Sigmoid colon (tissue), 7 donors: ENCODE data around the gene ITGB8. TPM values are rescaled to one million over a fixed set of nuclear protein-coding genes. Genes with fewer than 3 reads are reported as not detected.

ENCODE experiments used
- DNase-seq: peaks from one replicate; pipeline ENCODE4 v3.0.0-alpha.2; 2019
- H3K27ac ChIP-seq, 4 donors: fragments of 200-600 bp; sonication (generic); one replicate each; pipeline ENCODE4 v1.5.1; 2016 to 2019; ENCODE audit warnings: mild to moderate bottlenecking in 1 of 4
- H3K27me3 ChIP-seq, 3 donors: fragments of 200-600 bp; sonication (generic); one replicate each; pipeline ENCODE4 v1.5.1; 2019; ENCODE audit warnings: mild to moderate bottlenecking in 1 of 3
- H3K36me3 ChIP-seq, 4 donors: fragments of 200-600 bp; sonication (generic); one replicate each; pipeline ENCODE4 v1.5.1; 2016 to 2019
- H3K4me1 ChIP-seq, 4 donors: fragments of 200-600 bp; sonication (generic); one replicate each; pipeline ENCODE4 v1.5.1; 2017 to 2019
- H3K4me3 ChIP-seq, 4 donors: fragments of 200-600 bp; sonication (generic); one replicate each; pipeline ENCODE4 v1.5.1; 2017 to 2019; ENCODE audit warnings: mild to moderate bottlenecking in 2 of 4, moderate library complexity in 1 of 4
- H3K9me3 ChIP-seq, 4 donors: fragments of 200-600 bp in 3 of 4; sonication (generic) in 3 of 4; one replicate each; pipeline versions ENCODE4 v1.5.1 to v1.6.1; 2013 to 2019
- EP300 ChIP-seq, 4 donors: sonication (generic); formaldehyde crosslinking; IDR thresholded peaks; one replicate each; pipeline ENCODE4 v1.6.1; 2017; ENCODE audit warnings: antibody characterized with exemption in 4 of 4
- POLR2A ChIP-seq, 2 donors: fragments of 450-650 bp; IDR thresholded peaks; one replicate each; pipeline ENCODE4 v1.6.1; 2016; ENCODE audit warnings: antibody characterized with exemption in 2 of 2, mild to moderate bottlenecking in 2 of 2, moderate library complexity in 2 of 2
- POLR2AphosphoS5 ChIP-seq, 4 donors: sonication (generic); formaldehyde crosslinking; IDR thresholded peaks; one replicate each; pipeline ENCODE4 v1.6.1; 2017; ENCODE audit warnings: antibody characterized with exemption in 4 of 4
- WGBS, 2 donors: extraction: QIAGEN DNeasy Blood & Tissue Kit; methylation state at CpG; one replicate each; pipeline ENCODE4 v1.1.7; 2013; 5-methylcytosine and 5-hydroxymethylcytosine counted together
- intact Hi-C: fragments of 100-400 bp; cut with DNase I; formaldehyde crosslinking; loops from one replicate; pipeline ENCODE4 v1.15.1; 2023
- polyA plus RNA-seq, 3 donors: library from polyadenylated mRNA; stranded (reverse); fragments of 200-250 nt; gene quantifications; one replicate each; pipeline ENCODE4 v1.2.3, GENCODE V29; 2013
- total RNA-seq, 4 donors: library from RNA; depleted of rRNA; stranded (reverse); fragments of >200 nt; gene quantifications; one replicate each; pipeline ENCODE4 v1.1.0, GENCODE V29; 2016
- TF ChIP-seq, protein P1 (sequence below), 4 experiments: fragments of 450-650 bp in 3 of 4; fragments of 200-600 bp in 1 of 4; IDR thresholded peaks; one replicate each; pipeline ENCODE4 v1.5.1; 2016 to 2019; ENCODE audit warnings: antibody characterized with exemption in 4 of 4, mild to moderate bottlenecking in 3 of 4, moderate library complexity in 2 of 4
- donor health status: healthy with polysubstance abuse.
- donor health status: Bipolar disorder and iron deficiency.
- donor health status: healthy.

ITGB8 gene
- total and polyA plus RNA-seq, 7 donors: 0.23 to 22.4 (median 9.0) TPM

- no peak for TF ChIP-seq POLR2AphosphoS5 (IDR thresholded peaks at IDR 0.05)
- no peak for TF ChIP-seq EP300 (IDR thresholded peaks at IDR 0.05)
- no peak for TF ChIP-seq POLR2A (IDR thresholded peaks at IDR 0.05)
- TF ChIP-seq, protein P1, sequence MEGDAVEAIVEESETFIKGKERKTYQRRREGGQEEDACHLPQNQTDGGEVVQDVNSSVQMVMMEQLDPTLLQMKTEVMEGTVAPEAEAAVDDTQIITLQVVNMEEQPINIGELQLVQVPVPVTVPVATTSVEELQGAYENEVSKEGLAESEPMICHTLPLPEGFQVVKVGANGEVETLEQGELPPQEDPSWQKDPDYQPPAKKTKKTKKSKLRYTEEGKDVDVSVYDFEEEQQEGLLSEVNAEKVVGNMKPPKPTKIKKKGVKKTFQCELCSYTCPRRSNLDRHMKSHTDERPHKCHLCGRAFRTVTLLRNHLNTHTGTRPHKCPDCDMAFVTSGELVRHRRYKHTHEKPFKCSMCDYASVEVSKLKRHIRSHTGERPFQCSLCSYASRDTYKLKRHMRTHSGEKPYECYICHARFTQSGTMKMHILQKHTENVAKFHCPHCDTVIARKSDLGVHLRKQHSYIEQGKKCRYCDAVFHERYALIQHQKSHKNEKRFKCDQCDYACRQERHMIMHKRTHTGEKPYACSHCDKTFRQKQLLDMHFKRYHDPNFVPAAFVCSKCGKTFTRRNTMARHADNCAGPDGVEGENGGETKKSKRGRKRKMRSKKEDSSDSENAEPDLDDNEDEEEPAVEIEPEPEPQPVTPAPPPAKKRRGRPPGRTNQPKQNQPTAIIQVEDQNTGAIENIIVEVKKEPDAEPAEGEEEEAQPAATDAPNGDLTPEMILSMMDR (IDR thresholded peaks at IDR 0.05): no peak
- Histone ChIP-seq H3K4me3 (no peak overlapping the region), H3K36me3 (no peaks in the 10 kb centered on the region), H3K27me3 (no peaks in the 10 kb centered on the region), H3K9me3 (no peaks in the 10 kb centered on the region), H3K4me1 (peaks cover 0 to 15% (median 5%) of the 10 kb centered on the region in 4 donors), H3K27ac (no peak overlapping the region)
- intact Hi-C loops: no loop called here
- no peak for DNase-seq
- 94 to 96% methylated on average over 3 of the region's 3 CpGs for WGBS, 2 donors
Observed at GRCh38 chr7:20358106-20358505, 27.4 kb downstream of the ITGB8 start.

- no peak for DNase-seq
- Histone ChIP-seq H3K36me3 (no peaks in the 10 kb centered on the region), H3K4me3 (no peak overlapping the region), H3K4me1 (peaks cover 0 to 14% (median 5%) of the 10 kb centered on the region in 4 donors), H3K27me3 (no peaks in the 10 kb centered on the region), H3K27ac (no peak overlapping the region), H3K9me3 (no peaks in the 10 kb centered on the region)
- TF ChIP-seq EP300 (IDR thresholded peaks at IDR 0.05) (no peak), POLR2AphosphoS5 (IDR thresholded peaks at IDR 0.05) (no peak), POLR2A (IDR thresholded peaks at IDR 0.05) (no peak)
- TF ChIP-seq, protein P1 (IDR thresholded peaks at IDR 0.05): no peak
- intact Hi-C loops: no loop called here
- 93% methylated on average over 3 of the region's 3 CpGs for WGBS, 2 donors
Observed at GRCh38 chr7:20358762-20359282, 28.1 kb downstream of the ITGB8 start.

GRCh38 chr7:20359341-20359963 lies 28.8 kb downstream of the ITGB8 start:
- Histone ChIP-seq H3K36me3 (no peaks in the 10 kb centered on the region), H3K27me3 (no peaks in the 10 kb centered on the region), H3K27ac (no peak overlapping the region), H3K4me1 (peaks cover 0 to 16% (median 6%) of the 10 kb centered on the region in 4 donors), H3K4me3 (no peak overlapping the region), H3K9me3 (no peaks in the 10 kb centered on the region)
- intact Hi-C loops: no loop called here
- DNase-seq: no peak
- 84 to 85% methylated on average over 1 of the region's 1 CpG for WGBS, 2 donors
- TF ChIP-seq, protein P1 (IDR thresholded peaks at IDR 0.05): no peak
- TF ChIP-seq POLR2AphosphoS5 (IDR thresholded peaks at IDR 0.05) (no peak), POLR2A (IDR thresholded peaks at IDR 0.05) (no peak), EP300 (IDR thresholded peaks at IDR 0.05) (no peak)

- WGBS, 2 donors: 86 to 89% methylated on average over 2 of the region's 2 CpGs
- no peaks in the 10 kb centered on the region for H3K27me3 ChIP-seq
- intact Hi-C loops: no loop called here
- no peak overlapping the region for H3K4me3 ChIP-seq
- no peak overlapping the region for H3K27ac ChIP-seq
- no peaks in the 10 kb centered on the region for H3K9me3 ChIP-seq
- peaks cover 0 to 28% (median 20%) of the 10 kb centered on the region in 4 donors for H3K4me1 ChIP-seq
- TF ChIP-seq, protein P1 (IDR thresholded peaks at IDR 0.05): no peak
- no peak for TF ChIP-seq EP300 (IDR thresholded peaks at IDR 0.05)
- TF ChIP-seq POLR2AphosphoS5 (IDR thresholded peaks at IDR 0.05): no peak
- no peak for TF ChIP-seq POLR2A (IDR thresholded peaks at IDR 0.05)
- peaks cover 0 to 9% (median 0%) of the 10 kb centered on the region in 4 donors for H3K36me3 ChIP-seq
- no peak for DNase-seq
Observed at GRCh38 chr7:20362574-20363253, 32.0 kb downstream of the ITGB8 start.
